GM23338 (cell line): Measurements from ENCODE around the gene MBNL1.

ENCODE experiments used
- CREB1 ChIP-seq: fragments of 250-450 bp; sonication (Bioruptor Pico); IDR thresholded peaks from 2 replicates; pipeline ENCODE4 v1.5.0; 2020; ENCODE audit warnings: low read depth, mild to moderate bottlenecking, moderate library complexity
- EZH2 ChIP-seq: fragments of 200-600 bp; sonication (generic); IDR thresholded peaks from one replicate; pipeline ENCODE4 v1.8.0; 2017; ENCODE audit warnings: antibody characterized with exemption, mild to moderate bottlenecking, low read depth; ENCODE audit not compliant: unreplicated experiment
- EZH2phosphoT487 ChIP-seq: fragments of 200-600 bp; sonication (generic); IDR thresholded peaks from one replicate; pipeline ENCODE4 v1.8.1; 2018; ENCODE audit warnings: antibody characterized with exemption; ENCODE audit not compliant: unreplicated experiment
- JUNB ChIP-seq: IDR thresholded peaks from one replicate; pipeline ENCODE4 v1.6.1; 2016; ENCODE audit warnings: antibody characterized with exemption; ENCODE audit not compliant: unreplicated experiment
- POLR2AphosphoS5 ChIP-seq: IDR thresholded peaks from 2 replicates; pipeline ENCODE4 v1.6.1; 2016; ENCODE audit warnings: antibody characterized with exemption, low read depth
- STAT1 ChIP-seq: IDR thresholded peaks from one replicate; pipeline ENCODE4 v1.6.1; 2016; ENCODE audit warnings: antibody characterized with exemption; ENCODE audit not compliant: unreplicated experiment
- ZNF331 ChIP-seq: fragments of 250-450 bp; sonication (Bioruptor Pico); IDR thresholded peaks from 2 replicates; pipeline ENCODE4 v1.5.0; 2020; ENCODE audit warnings: low read depth, mild to moderate bottlenecking, moderate library complexity
- TF ChIP-seq, protein P1 (sequence below), 2 experiments: fragments of 200-600 bp in 1 of 2; sonication (generic) in 1 of 2; conservative IDR thresholded peaks; 2 replicates each; pipeline versions ENCODE4 v1.5.1 to v1.6.1; 2016 to 2017; ENCODE audit warnings: antibody characterized with exemption in 2 of 2, low read depth in 2 of 2, mild to moderate bottlenecking in 2 of 2, moderate library complexity in 1 of 2
- TF ChIP-seq, protein P2 (sequence below): IDR thresholded peaks from one replicate; pipeline ENCODE4 v1.6.1; 2018; ENCODE audit warnings: antibody characterized with exemption; ENCODE audit not compliant: unreplicated experiment

DNA sequence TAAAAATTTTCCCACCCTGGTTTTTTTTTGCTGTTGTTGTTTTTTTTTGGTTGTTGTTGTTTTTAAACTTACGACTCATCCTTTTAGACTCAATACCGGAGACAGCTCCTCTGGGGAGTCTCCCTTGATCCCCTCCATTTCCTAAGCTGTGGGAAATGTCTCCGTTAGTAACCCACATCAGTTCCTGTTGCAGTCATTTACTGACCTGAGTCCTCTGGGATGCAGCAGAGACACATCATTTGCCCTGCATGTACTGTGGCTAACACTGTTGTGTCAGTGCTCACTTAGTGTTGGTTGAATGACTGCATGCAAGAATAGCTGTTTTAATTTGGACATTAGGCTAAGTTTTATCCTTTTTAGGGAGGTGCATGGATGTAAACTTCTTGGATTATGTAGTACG lies 83.8 kb downstream of the MBNL1 start:
- TF ChIP-seq STAT1 = no peak
- TF ChIP-seq, protein P1, sequence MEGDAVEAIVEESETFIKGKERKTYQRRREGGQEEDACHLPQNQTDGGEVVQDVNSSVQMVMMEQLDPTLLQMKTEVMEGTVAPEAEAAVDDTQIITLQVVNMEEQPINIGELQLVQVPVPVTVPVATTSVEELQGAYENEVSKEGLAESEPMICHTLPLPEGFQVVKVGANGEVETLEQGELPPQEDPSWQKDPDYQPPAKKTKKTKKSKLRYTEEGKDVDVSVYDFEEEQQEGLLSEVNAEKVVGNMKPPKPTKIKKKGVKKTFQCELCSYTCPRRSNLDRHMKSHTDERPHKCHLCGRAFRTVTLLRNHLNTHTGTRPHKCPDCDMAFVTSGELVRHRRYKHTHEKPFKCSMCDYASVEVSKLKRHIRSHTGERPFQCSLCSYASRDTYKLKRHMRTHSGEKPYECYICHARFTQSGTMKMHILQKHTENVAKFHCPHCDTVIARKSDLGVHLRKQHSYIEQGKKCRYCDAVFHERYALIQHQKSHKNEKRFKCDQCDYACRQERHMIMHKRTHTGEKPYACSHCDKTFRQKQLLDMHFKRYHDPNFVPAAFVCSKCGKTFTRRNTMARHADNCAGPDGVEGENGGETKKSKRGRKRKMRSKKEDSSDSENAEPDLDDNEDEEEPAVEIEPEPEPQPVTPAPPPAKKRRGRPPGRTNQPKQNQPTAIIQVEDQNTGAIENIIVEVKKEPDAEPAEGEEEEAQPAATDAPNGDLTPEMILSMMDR (conservative IDR thresholded peaks at IDR 0.05; ENCODE audit: low read depth in 2 of 2) = no peak
- TF ChIP-seq, protein P2, sequence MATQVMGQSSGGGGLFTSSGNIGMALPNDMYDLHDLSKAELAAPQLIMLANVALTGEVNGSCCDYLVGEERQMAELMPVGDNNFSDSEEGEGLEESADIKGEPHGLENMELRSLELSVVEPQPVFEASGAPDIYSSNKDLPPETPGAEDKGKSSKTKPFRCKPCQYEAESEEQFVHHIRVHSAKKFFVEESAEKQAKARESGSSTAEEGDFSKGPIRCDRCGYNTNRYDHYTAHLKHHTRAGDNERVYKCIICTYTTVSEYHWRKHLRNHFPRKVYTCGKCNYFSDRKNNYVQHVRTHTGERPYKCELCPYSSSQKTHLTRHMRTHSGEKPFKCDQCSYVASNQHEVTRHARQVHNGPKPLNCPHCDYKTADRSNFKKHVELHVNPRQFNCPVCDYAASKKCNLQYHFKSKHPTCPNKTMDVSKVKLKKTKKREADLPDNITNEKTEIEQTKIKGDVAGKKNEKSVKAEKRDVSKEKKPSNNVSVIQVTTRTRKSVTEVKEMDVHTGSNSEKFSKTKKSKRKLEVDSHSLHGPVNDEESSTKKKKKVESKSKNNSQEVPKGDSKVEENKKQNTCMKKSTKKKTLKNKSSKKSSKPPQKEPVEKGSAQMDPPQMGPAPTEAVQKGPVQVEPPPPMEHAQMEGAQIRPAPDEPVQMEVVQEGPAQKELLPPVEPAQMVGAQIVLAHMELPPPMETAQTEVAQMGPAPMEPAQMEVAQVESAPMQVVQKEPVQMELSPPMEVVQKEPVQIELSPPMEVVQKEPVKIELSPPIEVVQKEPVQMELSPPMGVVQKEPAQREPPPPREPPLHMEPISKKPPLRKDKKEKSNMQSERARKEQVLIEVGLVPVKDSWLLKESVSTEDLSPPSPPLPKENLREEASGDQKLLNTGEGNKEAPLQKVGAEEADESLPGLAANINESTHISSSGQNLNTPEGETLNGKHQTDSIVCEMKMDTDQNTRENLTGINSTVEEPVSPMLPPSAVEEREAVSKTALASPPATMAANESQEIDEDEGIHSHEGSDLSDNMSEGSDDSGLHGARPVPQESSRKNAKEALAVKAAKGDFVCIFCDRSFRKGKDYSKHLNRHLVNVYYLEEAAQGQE = no peak
- TF ChIP-seq EZH2 = no peak
- TF ChIP-seq POLR2AphosphoS5 = no peak
- no peak for TF ChIP-seq CREB1 (CRISPR knock-in tag)
- no peak for TF ChIP-seq EZH2phosphoT487
- no peak for TF ChIP-seq JUNB
- TF ChIP-seq ZNF331 (CRISPR knock-in tag) = no peak
